ENCODE data around the gene MRPL2.

- no peak for TF ChIP-seq EP300 (IDR thresholded peaks at IDR 0.05)
- no peak for TF ChIP-seq CTCF (IDR thresholded peaks at IDR 0.05)
- TF ChIP-seq POLR2A (IDR thresholded peaks at IDR 0.05): no peak
Observed at GRCh38 chr6:43105538-43106222, 46.4 kb upstream of the MRPL2 start.
